Measurements from ENCODE around the gene CCDC30.

CCDC30 gene

GRCh38 chr1:42700006-42700405 lies 236.9 kb downstream of the CCDC30 start:
- no peak for DNase-seq

DNA sequence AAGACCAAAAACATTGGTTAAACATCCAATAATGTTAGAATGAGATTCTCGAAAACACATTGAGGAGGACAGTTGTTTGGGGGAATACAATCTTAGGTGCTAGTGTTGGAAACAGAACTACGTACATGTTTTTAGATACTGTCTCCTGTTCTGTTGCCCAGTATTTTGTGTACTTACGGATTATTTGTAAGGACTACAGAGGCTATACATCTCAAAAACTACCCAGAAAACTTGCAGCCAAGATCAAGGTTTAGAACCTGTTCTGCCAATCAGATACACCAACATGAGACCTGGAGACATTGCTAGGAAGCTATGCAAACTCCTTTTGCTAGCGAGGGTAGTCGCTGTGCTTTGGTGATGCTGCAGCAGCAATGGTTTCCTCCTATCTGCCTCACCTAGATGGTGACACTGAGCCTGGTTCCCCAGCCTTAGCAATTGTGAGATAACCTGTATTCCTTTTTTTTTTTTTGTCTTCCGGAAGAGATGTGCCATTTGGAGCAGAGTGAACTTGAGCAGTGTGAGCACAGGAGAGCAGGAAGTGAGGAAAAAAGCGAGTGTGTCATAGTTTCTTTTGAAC lies 240.9 kb downstream of the CCDC30 start:
- no peak for DNase-seq

Data from activated CD4-positive, CD25-positive, alpha-beta regulatory T cell treated with anti-CD3 and anti-CD28 coated beads, Interleukin-2, amount 50 U/mL, for 72 hours (primary cell).